GM06990 (cell line): Measurements from ENCODE around the gene OR51D1.

ENCODE experiments used
- DNase-seq: peaks from one replicate; pipeline ENCODE4 v3.0.0-alpha.2; 2011; ENCODE audit not compliant: insufficient read length; ENCODE audit errors: extremely low read depth
- H3K27me3 ChIP-seq: replicated peaks from 2 replicates; pipeline ENCODE4 v1.6.0; 2011; ENCODE audit warnings: low read length; ENCODE audit not compliant: control insufficient read depth, insufficient read depth
- H3K36me3 ChIP-seq: 2 replicates; pipeline ENCODE4 v1.5.1; 2011; ENCODE audit warnings: low read length; ENCODE audit not compliant: control insufficient read depth, insufficient read depth
- H3K4me3 ChIP-seq: replicated peaks from 2 replicates; pipeline ENCODE4 v1.5.1; 2011; ENCODE audit warnings: low read depth, mild to moderate bottlenecking, control low read depth, low read length
- CTCF ChIP-seq: IDR thresholded peaks from 2 replicates; pipeline ENCODE4 v1.5.1; 2011; ENCODE audit warnings: low read length, control low read depth, mild to moderate bottlenecking, inconsistent platforms; ENCODE audit not compliant: insufficient read depth, poor library complexity, severe bottlenecking

The OR51D1 gene

GRCh38 chr11:4680341-4680740 is 43.1 kb downstream of the OR51D1 start:
- H3K36me3 ChIP-seq: no peaks in the 10 kb centered on the region
- no peaks in the 10 kb centered on the region for H3K27me3 ChIP-seq
- TF ChIP-seq CTCF: no peak
- no peak overlapping the region for H3K4me3 ChIP-seq
- DNase-seq: no peak

GRCh38 chr11:4682623-4683419 is 45.5 kb downstream of the OR51D1 start:
- Histone ChIP-seq H3K36me3 (no peaks in the 10 kb centered on the region), H3K4me3 (no peak overlapping the region), H3K27me3 (no peaks in the 10 kb centered on the region)
- TF ChIP-seq CTCF: no peak
- no peak for DNase-seq

- no peaks in the 10 kb centered on the region for H3K36me3 ChIP-seq
- H3K27me3 ChIP-seq: no peaks in the 10 kb centered on the region
- no peak for DNase-seq
- H3K4me3 ChIP-seq: no peak overlapping the region
- TF ChIP-seq CTCF: no peak
These were observed 47.5 kb downstream of the OR51D1 start for GRCh38 chr11:4684631-4685285.
